ENCODE results near the gene PBRM1. TPM values are rescaled to one million over a fixed set of nuclear protein-coding genes. Genes with fewer than 3 reads are reported as not detected.

PBRM1 gene
- total and polyA plus RNA-seq, 2 of the 13 experiments (the other 11 are each of a cell fraction or from before 2014, with no cell fraction given): 10.9 to 33.2 TPM

DNA sequence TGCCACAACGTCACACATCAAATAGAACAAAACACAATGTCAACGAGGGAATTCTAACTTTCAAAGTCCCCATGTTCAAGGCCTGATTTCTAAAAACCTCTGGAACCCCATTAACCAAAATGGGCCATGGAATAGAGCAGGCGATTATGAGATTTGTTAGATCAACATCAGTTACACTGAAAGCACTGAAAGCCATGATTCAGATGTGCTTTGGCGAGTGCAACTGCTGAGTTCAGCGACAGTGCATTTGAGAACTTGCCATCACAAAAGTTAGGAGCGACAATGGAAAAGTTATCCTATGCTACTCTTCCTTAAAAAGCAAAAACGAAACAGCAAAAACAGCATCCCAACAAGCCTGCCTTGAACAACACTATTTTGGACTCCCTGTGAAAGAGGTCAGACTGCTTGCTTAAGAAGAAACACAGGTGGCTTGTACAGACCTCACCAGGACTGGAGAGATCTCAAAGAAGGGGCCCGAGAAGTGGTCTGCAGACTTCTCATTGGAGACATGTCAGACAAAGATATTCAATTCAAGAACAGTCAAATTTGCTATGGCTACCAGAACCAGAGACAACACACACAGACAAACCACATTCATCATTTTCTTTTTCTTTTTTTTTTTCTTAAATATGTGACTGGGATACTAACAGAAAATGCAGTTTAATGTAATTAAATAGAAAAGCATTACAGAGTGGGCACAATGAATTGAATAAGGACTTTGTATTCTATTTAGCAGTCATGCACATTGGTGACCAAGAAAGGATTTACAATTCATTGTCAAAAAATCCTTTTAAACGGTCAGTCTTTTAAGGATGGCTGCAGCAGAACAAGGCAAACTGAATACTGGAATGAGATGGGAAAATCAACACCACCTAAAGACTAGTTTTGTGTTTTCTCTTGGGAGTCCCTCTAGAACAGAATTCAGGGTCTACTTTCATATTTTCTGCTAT, 128.4 kb downstream of the PBRM1 start:
- no peak overlapping the region for H3K9ac ChIP-seq (ENCODE audit: insufficient read depth, low read depth, low read length)
- BruUV-seq (replicated peaks): no TSS peak
- H4K20me1 ChIP-seq (ENCODE audit: insufficient read depth, low read length): no peaks in the 10 kb centered on the region
- no peak overlapping the region for H2AFZ ChIP-seq (ENCODE audit: low read length)
- no peak overlapping the region for H3K4me3 ChIP-seq (replicated peaks in 1 of 3; ENCODE audit: insufficient read depth in 1 of 3, low read depth in 2 of 3, low read length in 3 of 3)
- ChIA-PET CTCF (ENCODE audit: low intra/inter-chr PET ratio, low total read pairs) (no interaction called here), POLR2A (no interaction called here)
- FAIRE-seq (no peak), ATAC-seq (no peak), DNase-seq (ENCODE audit: low spot score) (no peak)
- no peak overlapping the region for H3K4me2 ChIP-seq (ENCODE audit: low read depth, low read length)
- no peaks in the 10 kb centered on the region for H3K27me3 ChIP-seq (ENCODE audit: control insufficient read depth in 1 of 2, insufficient read depth in 2 of 2, low read length in 2 of 2)
- in situ Hi-C loops (cut with HindIII; ENCODE audit: extremely low pct_ligation_motif_present, low pct_unique_long_range_greater_than_20kb) (no loop called here), intact Hi-C loops (cut with micrococcal nuclease; ENCODE audit: unreplicated experiment) (no loop called here)
- no peaks in the 10 kb centered on the region for H3K4me1 ChIP-seq (ENCODE audit: insufficient read depth, low read length)
- no peak overlapping the region for H3K27ac ChIP-seq (ENCODE audit: extremely low read length, insufficient read depth, low read length)
- H3K79me2 ChIP-seq (ENCODE audit: insufficient read depth, low read length): no peaks in the 10 kb centered on the region
- peaks cover 20 to 79% of the 10 kb centered on the region in 2 experiments for H3K36me3 ChIP-seq (replicated peaks in 1 of 2; ENCODE audit: control insufficient read depth in 1 of 2, insufficient read depth in 2 of 2, low read length in 2 of 2)
- WGBS (ENCODE audit: low lambda C conversion rate): 90% methylated on average over 9 of the region's 9 CpGs
- no peaks in the 10 kb centered on the region for H3K9me3 ChIP-seq (ENCODE audit: low read length)
- TF ChIP-seq AGO2 (optimal IDR thresholded peaks at IDR 0.05; ENCODE audit: low read depth, low read length): no peak
- no peak for TF ChIP-seq XRCC5 (optimal IDR thresholded peaks at IDR 0.05; ENCODE audit: low read length)
- TF ChIP-seq DR1 (CRISPR knock-in tag; IDR thresholded peaks at IDR 0.05): no peak
- TF ChIP-seq SIX4 (CRISPR knock-in tag; IDR thresholded peaks at IDR 0.05): no peak
- no peak for TF ChIP-seq ZNF552 (CRISPR knock-in tag; IDR thresholded peaks at IDR 0.05; ENCODE audit: borderline replicate concordance)
- no peak for TF ChIP-seq BRD4 (CRISPR knock-in tag; IDR thresholded peaks at IDR 0.05)
- no peak for TF ChIP-seq HIVEP1 (CRISPR knock-in tag; IDR thresholded peaks at IDR 0.05)
- TF ChIP-seq, protein P1, sequence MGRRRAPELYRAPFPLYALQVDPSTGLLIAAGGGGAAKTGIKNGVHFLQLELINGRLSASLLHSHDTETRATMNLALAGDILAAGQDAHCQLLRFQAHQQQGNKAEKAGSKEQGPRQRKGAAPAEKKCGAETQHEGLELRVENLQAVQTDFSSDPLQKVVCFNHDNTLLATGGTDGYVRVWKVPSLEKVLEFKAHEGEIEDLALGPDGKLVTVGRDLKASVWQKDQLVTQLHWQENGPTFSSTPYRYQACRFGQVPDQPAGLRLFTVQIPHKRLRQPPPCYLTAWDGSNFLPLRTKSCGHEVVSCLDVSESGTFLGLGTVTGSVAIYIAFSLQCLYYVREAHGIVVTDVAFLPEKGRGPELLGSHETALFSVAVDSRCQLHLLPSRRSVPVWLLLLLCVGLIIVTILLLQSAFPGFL (CRISPR knock-in tag; IDR thresholded peaks at IDR 0.05): no peak
- no peak for TF ChIP-seq ZNF597 (CRISPR knock-in tag; IDR thresholded peaks at IDR 0.05)
- TF ChIP-seq RBAK (CRISPR knock-in tag; IDR thresholded peaks at IDR 0.05): no peak
- no peak for TF ChIP-seq PLRG1 (conservative IDR thresholded peaks at IDR 0.05)
- TF ChIP-seq ZNF691 (CRISPR knock-in tag; IDR thresholded peaks at IDR 0.05; ENCODE audit: borderline replicate concordance, low read depth): no peak
- TF ChIP-seq POLR2AphosphoS5 (IDR thresholded peaks at IDR 0.05; ENCODE audit: low read depth, low read length): no peak
- no peak for TF ChIP-seq ERF (CRISPR knock-in tag; IDR thresholded peaks at IDR 0.05)
